Stimulated activated CD8-positive, alpha-beta memory T cell treated with anti-CD3 and anti-CD28 coated beads, Interleukin-7, amount 100 ng/mL, for 4 hours (primary cell): ENCODE measurements around the gene ASCC3.
"Not testable (repeated sequence)": the region's sequence is repeated elsewhere in the genome, so short reads cannot be mapped to it uniquely, and the experiment has no call there.

Source experiments
- DNase-seq, 2 donors: peaks; one replicate each; pipeline ENCODE4 v3.0.0-alpha.2; 2020; ENCODE audit warnings: low read depth in 2 of 2

The ASCC3 gene

GRCh38 chr6:100880853-100881706, at the start of gene ASCC3:
Gene ASCC3, minus strand, starts transcription at chr6:100881329. Its CDS starts 13,332 bp downstream, at chr6:100867997.
- peak; percentile 78 to 91 for DNase-seq

DNA sequence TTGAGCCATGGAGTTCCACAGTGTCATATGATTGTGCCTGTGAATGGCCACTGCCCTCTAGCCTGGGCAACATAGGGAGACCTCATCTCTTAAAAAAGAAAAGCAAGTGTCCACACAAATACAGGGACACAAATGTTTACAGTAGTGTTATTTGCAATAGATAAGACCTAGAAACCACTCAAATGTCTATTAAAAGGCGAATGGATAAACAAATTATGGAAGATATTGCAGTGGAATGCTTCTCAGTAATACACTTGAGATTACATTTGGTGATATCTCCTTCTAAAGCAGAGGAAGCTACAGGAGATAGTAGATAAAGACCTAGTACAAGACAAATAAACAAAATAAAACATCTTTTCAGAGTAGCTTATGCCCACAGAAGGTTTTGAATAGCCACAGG, 44.6 kb upstream of the ASCC3 start:
- no peak for DNase-seq

DNA sequence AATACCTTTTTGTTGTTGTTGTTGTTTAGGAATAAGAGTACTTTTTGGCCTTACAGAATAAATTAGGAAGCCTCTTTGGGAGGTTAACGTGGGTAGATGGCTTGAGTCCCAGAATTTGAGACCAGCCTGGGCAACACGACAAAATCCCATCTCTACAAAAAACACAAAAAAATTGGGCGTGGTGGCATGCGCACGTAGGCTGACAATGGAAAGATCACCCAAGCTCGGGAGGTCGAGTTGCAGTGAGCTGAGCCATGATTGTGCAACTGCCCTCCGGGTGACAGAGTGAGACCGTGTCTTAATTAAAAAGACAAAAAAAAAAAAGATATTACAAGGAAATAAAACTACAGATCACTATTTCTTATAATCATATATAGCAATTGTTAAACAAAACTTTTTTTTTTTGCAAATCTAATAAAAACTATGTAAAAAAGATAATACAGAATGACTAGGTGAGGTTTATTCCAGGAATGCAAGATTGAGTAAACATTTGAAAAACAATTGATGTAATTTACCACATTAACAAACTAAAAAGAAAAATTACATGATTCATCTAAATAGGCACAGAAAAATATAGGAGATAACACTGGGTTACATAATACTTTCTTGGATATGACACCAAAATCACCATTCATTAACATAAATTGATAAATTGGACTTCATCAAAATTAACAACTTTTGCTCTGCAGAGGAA, 43.6 kb upstream of the ASCC3 start:
- DNase-seq, result no peak

DNA sequence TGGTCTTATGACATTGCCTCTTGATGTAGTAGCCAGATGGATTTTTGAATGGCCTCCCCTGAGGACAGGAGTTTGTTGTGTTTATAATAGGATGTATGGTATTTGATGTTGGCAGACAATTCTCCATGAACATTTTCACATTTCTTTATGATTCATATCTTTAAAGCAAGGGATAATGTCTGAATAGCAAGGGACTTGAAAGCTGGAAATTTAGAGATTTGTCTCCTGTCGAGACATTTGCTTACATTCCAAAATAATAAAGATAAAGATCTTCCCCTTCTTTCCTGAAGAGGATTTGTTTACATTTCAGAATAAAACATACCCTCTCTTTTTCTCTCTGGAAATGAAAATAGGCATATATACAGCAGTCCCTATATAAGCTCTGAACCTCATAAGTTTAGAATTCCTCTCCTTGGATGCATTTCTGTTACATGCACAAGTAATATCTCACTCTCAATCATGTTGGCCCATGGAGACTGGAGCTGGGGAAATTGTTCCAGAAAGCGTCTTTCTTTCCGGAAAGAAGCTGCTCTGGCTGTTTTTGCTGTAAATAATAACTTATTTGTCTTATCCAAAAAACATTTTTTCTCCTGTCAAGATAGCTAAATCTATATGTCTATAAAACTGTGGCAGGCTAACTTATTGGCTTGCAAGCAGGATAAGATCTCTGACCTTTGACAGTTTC, 42.5 kb upstream of the ASCC3 start:
- DNase-seq, result no peak

GRCh38 chr6:100920028-100920605, 39.0 kb upstream of the ASCC3 start:
- no peak for DNase-seq

DNA sequence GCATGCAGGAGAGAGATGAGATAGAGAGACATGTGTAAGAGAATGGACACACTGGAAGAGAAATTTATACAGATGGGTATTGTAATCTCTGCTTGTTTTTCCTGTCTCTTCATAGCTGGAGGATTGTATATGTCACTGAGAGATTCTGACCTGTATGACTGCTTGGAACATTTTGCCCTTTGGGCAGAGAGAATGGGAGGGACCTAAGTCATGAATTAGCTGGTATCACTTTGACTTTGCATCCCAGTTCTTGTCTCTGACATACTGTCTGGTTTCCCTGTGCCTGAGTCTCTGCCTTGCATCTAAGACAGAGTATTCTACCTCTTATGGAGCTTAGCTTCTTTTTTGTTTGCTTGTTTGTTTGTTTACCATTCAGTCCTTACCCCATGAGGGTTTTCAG, 37.0 kb upstream of the ASCC3 start:
- DNase-seq, result no peak

- no peak for DNase-seq
Measured at GRCh38 chr6:100915876-100916275, 34.7 kb upstream of the ASCC3 start.

- DNase-seq, result no peak
Measured at GRCh38 chr6:100913400-100914276, 32.5 kb upstream of the ASCC3 start.

DNA sequence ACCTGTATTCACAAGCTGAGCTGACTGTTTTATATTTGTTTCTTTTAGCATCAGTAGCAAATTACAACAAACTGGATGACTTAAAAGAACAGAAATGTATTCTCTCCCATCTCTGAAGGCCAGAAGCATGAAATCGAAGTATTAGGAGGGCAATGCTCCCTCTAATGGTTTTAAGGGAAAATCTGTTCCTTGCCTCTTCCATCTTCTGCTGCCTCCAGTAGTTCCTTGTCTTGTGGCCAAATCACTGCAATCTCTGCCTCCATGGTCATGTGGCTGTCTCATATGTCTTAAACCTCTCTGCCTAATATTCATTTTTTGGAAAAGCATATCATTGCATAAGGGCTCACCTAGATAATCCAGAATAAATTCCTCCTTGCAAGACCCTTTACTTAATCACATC, 25.2 kb upstream of the ASCC3 start:
- no peak for DNase-seq

DNA sequence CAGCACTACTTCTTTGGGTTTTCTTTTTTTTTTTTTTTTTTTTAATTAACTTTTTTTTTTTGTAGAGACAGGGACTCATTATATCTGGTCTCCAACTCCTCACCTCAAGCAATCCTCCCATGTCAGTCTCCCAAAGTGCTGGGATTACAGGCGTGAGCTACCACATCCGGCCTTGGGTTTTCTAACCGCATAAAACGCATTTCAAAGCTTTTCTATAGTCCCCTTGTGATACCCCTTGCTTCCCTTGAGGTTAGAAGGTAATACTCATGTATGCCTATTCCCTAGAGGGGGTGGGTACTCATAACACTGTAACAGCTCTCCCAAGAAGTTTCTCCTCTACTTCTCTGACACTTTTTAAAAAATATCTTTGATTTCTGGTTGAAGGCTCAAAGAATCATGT, 23.9 kb upstream of the ASCC3 start:
- no peak for DNase-seq

DNA sequence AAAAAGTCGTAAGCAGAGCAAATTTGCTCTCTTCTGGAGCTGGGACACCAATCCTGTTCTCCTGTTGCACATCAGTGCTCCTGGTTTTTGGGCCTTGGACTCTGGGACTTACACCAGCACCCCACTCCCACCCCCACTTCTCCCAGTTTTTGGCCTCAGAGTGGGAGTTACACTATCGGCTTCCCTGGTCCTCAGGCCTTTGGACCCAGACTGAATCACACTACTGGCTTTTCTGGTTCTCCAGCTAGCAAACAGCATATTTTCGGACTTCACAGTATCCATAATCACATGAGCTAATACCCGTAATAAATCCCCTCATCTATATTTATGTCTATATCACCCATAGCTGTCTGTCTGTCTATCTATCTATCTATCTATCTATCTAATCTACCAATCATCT, 23.2 kb upstream of the ASCC3 start:
- DNase-seq, result no peak

DNA sequence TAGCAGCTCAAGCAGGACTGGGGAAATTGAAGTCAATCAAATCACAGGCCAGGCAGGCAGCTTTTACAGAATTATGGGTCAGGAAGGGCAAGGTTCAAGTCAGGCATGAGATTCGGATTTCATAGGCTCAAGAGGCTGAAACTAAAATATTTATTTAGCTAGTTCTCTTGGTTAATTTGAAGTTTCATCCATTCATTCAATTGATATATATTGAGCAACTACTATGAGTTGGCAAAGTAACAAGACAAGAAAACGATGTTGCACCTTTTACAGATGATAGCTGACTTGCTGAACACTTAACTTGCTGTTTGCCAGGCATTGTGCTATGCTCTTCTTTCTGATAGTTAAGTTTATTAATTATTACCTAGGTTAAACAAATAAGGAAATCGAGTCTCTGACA, 20.5 kb upstream of the ASCC3 start:
- no peak for DNase-seq

- no peak for DNase-seq
Measured at GRCh38 chr6:100899202-100899601, 18.1 kb upstream of the ASCC3 start.

GRCh38 chr6:100897671-100898070, 16.5 kb upstream of the ASCC3 start:
- no peak for DNase-seq

- no peak for DNase-seq
Measured at GRCh38 chr6:100893743-100894142, 12.6 kb upstream of the ASCC3 start.

- DNase-seq, result no peak
Measured at GRCh38 chr6:100892693-100893092, 11.6 kb upstream of the ASCC3 start.

- no peak for DNase-seq
Measured at GRCh38 chr6:100892116-100892515, 11.0 kb upstream of the ASCC3 start.

GRCh38 chr6:100891079-100891478, 9.9 kb upstream of the ASCC3 start:
- DNase-seq, result no peak

DNA sequence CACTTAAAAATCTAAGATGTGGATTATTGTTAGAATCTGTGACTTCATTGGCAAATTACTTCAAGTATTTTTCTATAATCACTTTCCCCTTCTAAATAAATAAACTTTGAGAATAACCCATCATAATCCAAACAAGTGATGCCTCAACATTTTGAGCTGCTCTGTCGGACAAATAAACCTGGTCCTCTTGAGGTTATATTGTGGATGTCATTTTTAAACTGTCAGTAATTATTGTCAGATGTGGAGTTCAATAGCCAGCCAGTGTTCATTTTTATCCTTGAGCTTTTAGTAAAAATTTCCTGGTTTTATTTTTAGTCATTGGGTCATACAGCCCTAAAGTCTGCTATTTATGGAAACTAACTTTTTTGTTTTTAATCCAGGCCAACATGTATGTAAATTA, 9.5 kb upstream of the ASCC3 start:
- DNase-seq, result not testable (repeated sequence)

- no peak for DNase-seq
Measured at GRCh38 chr6:100889351-100889750, 8.2 kb upstream of the ASCC3 start.

DNA sequence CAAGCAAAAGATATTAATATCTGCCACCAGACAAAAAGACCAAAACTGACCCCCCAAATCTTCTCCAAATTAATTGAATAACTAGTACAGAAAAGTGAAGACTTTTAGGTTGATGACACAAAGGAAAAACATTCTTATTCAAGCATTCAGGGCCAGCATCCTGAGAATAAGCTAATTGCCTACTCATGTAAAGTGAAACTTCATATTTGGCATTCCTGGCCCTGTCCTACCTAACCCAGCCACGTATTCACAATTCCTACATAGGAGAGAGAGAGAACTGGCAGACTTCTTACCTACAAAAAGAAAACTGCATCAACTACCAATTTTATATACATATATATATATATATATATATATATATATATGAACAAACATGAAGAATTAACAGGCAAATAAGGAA, 4.9 kb upstream of the ASCC3 start:
- DNase-seq, result no peak
